Glutamatergic neuron (in vitro differentiated cells): ENCODE data around the gene PPARD. TPM values are rescaled to one million over a fixed set of nuclear protein-coding genes. Genes with fewer than 3 reads are reported as not detected.
"Not testable (repeated sequence)": the region's sequence is repeated elsewhere in the genome, so short reads cannot be mapped to it uniquely, and the experiment has no call there.

Source experiments
- DNase-seq: peaks from one replicate; pipeline ENCODE4 v3.0.0; 2022
- H3K27ac Mint-ChIP-seq: one replicate; pipeline ENCODE4 v1.8.0; 2020; ENCODE audit warnings: mild to moderate bottlenecking, mixed read lengths, inconsistent platforms; ENCODE audit not compliant: unreplicated experiment
- H3K27me3 Mint-ChIP-seq: one replicate; pipeline ENCODE4 v1.8.0; 2020; ENCODE audit warnings: mild to moderate bottlenecking, moderate library complexity, mixed read lengths, inconsistent platforms; ENCODE audit not compliant: unreplicated experiment
- H3K36me3 Mint-ChIP-seq: one replicate; pipeline ENCODE4 v1.8.0; 2020; ENCODE audit warnings: mild to moderate bottlenecking, mixed read lengths, inconsistent platforms; ENCODE audit not compliant: unreplicated experiment
- H3K4me1 Mint-ChIP-seq: one replicate; pipeline ENCODE4 v1.8.0; 2020; ENCODE audit warnings: mild to moderate bottlenecking, low read depth, mixed read lengths, inconsistent platforms; ENCODE audit not compliant: unreplicated experiment
- H3K4me3 Mint-ChIP-seq: one replicate; pipeline ENCODE4 v1.8.0; 2020; ENCODE audit warnings: mild to moderate bottlenecking, mixed read lengths, inconsistent platforms; ENCODE audit not compliant: unreplicated experiment
- H3K9me3 Mint-ChIP-seq: one replicate; pipeline ENCODE4 v1.8.0; 2020; ENCODE audit warnings: mild to moderate bottlenecking, moderate library complexity, mixed read lengths, inconsistent platforms; ENCODE audit not compliant: unreplicated experiment
- total RNA-seq: library from RNA; stranded (reverse); fragmentation: NEBNext Ultra II Directional; extraction: Animal tissue kit (Norgen Biotek cat#: 25700); gene quantifications from one replicate; pipeline ENCODE4 v1.2.1, GENCODE V29; 2021; ENCODE audit not compliant: unreplicated experiment
- TF ChIP-seq, protein P1 (sequence below): fragments of 200-600 bp; sonication (generic); IDR thresholded peaks from one replicate; pipeline ENCODE4 v1.5.0; 2021; ENCODE audit not compliant: partially characterized antibody, unreplicated experiment

The PPARD gene
- total RNA-seq, 1 donor from 2014 or later, result 37.5 TPM

DNA sequence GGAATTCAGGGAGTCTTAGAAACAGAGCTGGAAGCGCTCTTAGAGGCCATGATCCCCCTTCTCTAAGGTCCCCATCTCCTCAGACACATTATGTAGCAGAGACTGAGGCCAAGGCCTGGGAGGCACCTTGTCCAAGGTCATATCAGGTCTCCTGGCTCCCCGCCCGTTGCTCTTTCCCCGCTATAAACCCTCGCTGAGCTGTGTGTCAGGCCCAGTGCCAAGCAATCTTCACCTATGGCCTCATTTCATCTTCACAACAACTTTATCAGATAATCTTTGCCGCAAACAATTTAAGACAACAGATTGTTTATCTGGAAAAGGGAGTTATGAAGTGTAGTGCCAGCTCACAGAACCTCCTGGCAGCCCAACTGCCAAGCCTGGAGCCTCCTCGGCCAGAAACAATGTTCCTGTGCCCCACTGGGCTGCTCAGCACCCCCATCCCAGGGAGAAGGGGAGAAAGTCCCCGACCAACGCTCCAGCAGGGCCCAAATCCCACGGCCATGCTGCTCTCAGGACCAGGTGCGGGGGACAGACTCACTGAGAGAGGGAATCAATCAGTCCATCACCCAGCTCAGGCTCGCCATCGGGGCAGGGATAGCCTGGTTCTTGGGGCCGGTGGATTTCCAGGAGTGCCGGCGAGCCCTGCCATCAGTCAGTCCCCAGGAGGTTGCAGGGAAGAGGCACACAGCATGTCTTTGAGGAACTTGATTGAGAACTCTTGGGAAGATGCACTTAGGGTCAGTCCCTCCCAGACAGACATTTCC lies 92.9 kb downstream of the PPARD start:
- DNase-seq, result no peak
- no peaks in the 10 kb centered on the region for H3K9me3 Mint-ChIP-seq

DNA sequence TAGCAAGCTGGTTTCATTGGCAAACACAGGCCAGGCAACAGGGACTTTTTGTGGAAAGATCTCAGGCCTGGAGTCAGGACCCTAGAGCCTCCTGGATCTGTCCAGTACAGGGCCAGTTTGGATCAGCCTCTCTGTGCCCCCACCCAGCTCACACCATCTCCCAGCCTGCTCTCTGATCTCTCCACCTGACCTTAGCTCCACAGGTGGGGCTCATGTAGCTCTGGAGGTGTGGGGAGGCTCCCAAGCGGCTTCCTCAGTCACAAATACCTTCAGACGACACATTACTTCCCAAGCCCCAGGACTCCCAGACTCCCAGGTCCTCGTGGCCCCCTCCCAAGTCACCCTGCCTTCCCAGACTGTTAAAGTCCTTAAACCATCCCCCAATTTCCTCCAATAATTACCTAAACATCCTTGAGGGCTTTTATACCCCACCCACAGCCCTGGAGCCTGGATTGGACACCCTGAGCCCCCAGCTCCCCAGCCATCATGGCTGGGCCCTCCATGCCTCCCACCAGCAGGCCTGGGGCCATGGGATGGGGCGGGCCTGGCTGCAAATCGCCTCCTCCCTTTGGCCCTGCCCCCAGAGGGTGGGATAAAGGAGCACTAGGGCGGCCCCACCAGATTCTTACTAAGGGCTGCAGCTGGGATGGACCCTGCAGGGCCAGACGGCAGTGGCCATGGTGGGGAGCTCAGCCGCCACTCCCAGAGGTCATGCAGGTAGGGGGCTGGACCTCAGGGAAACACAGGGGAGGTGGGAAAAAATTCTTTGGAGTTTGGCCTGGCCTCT lies 93.9 kb downstream of the PPARD start:
- Mint-ChIP-seq H3K27ac (no peak overlapping the region), H3K4me3 (no peak overlapping the region), H3K36me3 (no peaks in the 10 kb centered on the region), H3K27me3 (no peaks in the 10 kb centered on the region), H3K4me1 (no peaks in the 10 kb centered on the region), H3K9me3 (no peaks in the 10 kb centered on the region)
- DNase-seq, result no peak
- TF ChIP-seq, protein P1, sequence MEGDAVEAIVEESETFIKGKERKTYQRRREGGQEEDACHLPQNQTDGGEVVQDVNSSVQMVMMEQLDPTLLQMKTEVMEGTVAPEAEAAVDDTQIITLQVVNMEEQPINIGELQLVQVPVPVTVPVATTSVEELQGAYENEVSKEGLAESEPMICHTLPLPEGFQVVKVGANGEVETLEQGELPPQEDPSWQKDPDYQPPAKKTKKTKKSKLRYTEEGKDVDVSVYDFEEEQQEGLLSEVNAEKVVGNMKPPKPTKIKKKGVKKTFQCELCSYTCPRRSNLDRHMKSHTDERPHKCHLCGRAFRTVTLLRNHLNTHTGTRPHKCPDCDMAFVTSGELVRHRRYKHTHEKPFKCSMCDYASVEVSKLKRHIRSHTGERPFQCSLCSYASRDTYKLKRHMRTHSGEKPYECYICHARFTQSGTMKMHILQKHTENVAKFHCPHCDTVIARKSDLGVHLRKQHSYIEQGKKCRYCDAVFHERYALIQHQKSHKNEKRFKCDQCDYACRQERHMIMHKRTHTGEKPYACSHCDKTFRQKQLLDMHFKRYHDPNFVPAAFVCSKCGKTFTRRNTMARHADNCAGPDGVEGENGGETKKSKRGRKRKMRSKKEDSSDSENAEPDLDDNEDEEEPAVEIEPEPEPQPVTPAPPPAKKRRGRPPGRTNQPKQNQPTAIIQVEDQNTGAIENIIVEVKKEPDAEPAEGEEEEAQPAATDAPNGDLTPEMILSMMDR, result no peak

More for the DNA sequence above, 92.9 kb downstream of the PPARD start:
- H3K27ac Mint-ChIP-seq, result no peak overlapping the region
- H3K36me3 Mint-ChIP-seq, result no peaks in the 10 kb centered on the region
- H3K4me3 Mint-ChIP-seq, result no peak overlapping the region
- TF ChIP-seq, protein P1, result no peak
- H3K27me3 Mint-ChIP-seq, result no peaks in the 10 kb centered on the region
- no peaks in the 10 kb centered on the region for H3K4me1 Mint-ChIP-seq

DNA sequence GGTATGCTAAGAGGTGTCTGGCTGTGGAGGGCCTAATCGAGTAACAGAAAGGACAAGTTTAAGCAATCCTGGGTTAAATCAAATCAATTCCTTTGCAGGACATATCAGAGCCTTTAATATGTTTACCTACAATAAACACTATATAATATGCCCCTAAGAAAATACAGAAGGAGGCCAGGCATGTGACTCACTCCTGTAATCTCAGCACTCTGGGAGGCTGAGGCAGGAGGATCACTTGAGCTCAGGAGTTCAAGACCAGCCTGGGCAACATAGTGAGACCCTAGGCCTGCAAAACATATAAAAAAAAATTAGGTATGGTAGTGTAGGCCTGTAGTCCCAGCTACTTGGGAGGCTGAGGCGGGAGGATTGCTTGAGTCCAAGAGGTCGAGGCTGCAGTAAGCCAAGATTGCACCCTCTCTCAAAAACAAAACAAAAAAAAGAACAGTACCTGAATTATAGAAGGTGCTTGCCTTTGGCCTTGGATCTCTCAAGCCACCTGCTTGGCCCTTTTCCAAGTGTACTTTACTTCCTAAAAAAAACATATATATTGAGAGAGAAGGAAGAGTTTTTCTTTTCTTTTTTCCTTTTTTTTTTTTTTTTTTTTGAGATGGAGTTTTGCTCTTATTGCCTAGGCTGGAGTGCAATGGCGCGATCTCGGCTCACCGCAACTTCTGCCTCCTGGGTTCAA lies 96.2 kb downstream of the PPARD start:
- H3K4me1 Mint-ChIP-seq, H3K27me3 Mint-ChIP-seq, H3K36me3 Mint-ChIP-seq, H3K4me3 Mint-ChIP-seq, H3K9me3 Mint-ChIP-seq, DNase-seq, H3K27ac Mint-ChIP-seq: not testable (repeated sequence)

DNA sequence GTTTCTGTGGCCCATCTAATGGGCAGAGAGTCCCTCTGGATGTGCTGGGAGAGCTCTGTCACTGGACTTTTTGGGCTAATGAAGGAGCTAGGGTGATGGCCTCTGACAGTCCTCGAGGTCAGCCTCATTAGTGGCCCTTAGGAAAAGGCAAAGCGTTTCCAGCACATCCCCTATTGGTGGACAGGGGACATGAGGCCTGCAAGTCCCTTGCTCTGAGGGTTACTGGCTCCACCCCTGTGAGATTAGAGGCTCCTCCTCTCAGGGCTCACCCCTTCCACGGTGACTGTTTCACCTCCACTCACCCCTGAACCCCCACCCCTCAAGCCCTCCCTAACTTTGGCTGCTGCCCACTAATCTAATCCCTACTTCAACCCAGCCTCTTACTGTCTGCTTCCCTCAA lies 97.0 kb downstream of the PPARD start:
- no peak for DNase-seq

DNA sequence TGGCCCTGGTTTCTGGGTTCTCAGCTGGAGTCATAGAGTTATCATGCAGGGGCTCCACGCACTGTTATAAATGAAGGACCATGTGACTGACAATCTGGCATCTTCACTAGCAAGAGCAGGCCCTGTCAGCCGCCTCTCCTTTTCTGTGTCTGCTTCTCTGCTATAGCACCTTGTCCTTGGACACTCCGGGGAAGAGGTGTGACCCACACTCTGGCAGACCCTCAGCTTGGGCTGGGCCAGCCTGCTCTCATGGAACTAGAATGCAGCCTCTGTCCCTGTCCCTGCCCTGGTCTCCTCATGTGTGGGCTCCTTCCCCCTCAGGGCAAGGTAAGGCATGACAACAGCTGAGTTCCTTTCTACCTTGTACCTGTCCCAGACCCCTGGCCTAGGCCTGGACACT lies 98.8 kb downstream of the PPARD start:
- no peaks in the 10 kb centered on the region for H3K27me3 Mint-ChIP-seq
- no peaks in the 10 kb centered on the region for H3K9me3 Mint-ChIP-seq
- H3K36me3 Mint-ChIP-seq, result no peaks in the 10 kb centered on the region
- no peak for DNase-seq
- TF ChIP-seq, protein P1, result no peak
- H3K4me1 Mint-ChIP-seq, result no peaks in the 10 kb centered on the region
- H3K27ac Mint-ChIP-seq, result no peak overlapping the region
- H3K4me3 Mint-ChIP-seq, result no peak overlapping the region

More for the DNA sequence above, 97.0 kb downstream of the PPARD start:
- Mint-ChIP-seq H3K36me3 (no peaks in the 10 kb centered on the region), H3K9me3 (no peaks in the 10 kb centered on the region), H3K27me3 (no peaks in the 10 kb centered on the region), H3K4me3 (no peak overlapping the region), H3K27ac (no peak overlapping the region), H3K4me1 (no peaks in the 10 kb centered on the region)
- TF ChIP-seq, protein P1, result no peak
